Esophagus squamous epithelium (tissue), 5 donors: ENCODE results near the gene CNRIP1. TPM values are rescaled to one million over a fixed set of nuclear protein-coding genes. Genes with fewer than 3 reads are reported as not detected.

Source experiments
- DNase-seq: peaks from one replicate; lab custom pipeline; 2025; lab: John Stamatoyannopoulos, UW
- H3K27ac ChIP-seq, 4 donors: fragments of 200-600 bp; sonication (generic); one replicate each; pipeline ENCODE4 v1.5.1; 2016 to 2019; ENCODE audit warnings: mild to moderate bottlenecking in 1 of 4
- H3K27me3 ChIP-seq, 4 donors: fragments of 200-600 bp; sonication (generic); 1 replicate in 3 of 4; 2 replicates in 1 of 4; pipeline versions ENCODE4 v1.5.1 to v1.6.0; 2017 to 2021; ENCODE audit warnings: antibody characterized with exemption in 1 of 4
- H3K36me3 ChIP-seq, 3 donors: fragments of 200-600 bp; sonication (generic); one replicate each; pipeline ENCODE4 v1.5.1; 2016 to 2019
- H3K4me1 ChIP-seq, 3 donors: fragments of 200-600 bp; sonication (generic); one replicate each; pipeline ENCODE4 v1.5.1; 2017 to 2019
- H3K4me3 ChIP-seq, 4 donors: fragments of 200-600 bp; sonication (generic); 1 replicate in 3 of 4; 2 replicates in 1 of 4; pipeline ENCODE4 v1.5.1; 2016 to 2019; ENCODE audit warnings: mild to moderate bottlenecking in 2 of 4, moderate library complexity in 1 of 4
- H3K9me3 ChIP-seq, 3 donors: fragments of 200-600 bp; sonication (generic); one replicate each; pipeline ENCODE4 v1.5.1; 2016 to 2019
- POLR2A ChIP-seq, 4 donors: fragments of 450-650 bp; IDR thresholded peaks; one replicate each; pipeline ENCODE4 v1.6.1; 2017; ENCODE audit warnings: antibody characterized with exemption in 4 of 4, mild to moderate bottlenecking in 4 of 4, moderate library complexity in 3 of 4
- WGBS, 2 donors: methylation state at CpG; one replicate each; pipeline ENCODE4 v1.1.5; 2018; 5-methylcytosine and 5-hydroxymethylcytosine counted together
- intact Hi-C: fragments of 100-400 bp; cut with DNase I; formaldehyde crosslinking; loops from one replicate; pipeline ENCODE4 v1.15.0; 2022
- total RNA-seq, 4 donors: library from RNA; depleted of rRNA; stranded (reverse); fragments of >200 nt; gene quantifications; one replicate each; pipeline ENCODE4 v1.1.0, GENCODE V29; 2016
- TF ChIP-seq, protein P1 (sequence below), 6 experiments: fragments of 450-650 bp in 4 of 6; fragments of 200-600 bp in 2 of 6; sonication (generic) in 2 of 6; IDR thresholded peaks; one replicate each; pipeline ENCODE4 v1.5.1; 2016 to 2019; ENCODE audit warnings: antibody characterized with exemption in 6 of 6, mild to moderate bottlenecking in 4 of 6, moderate library complexity in 4 of 6
- donor health status: DM: yes; HTN: yes; CAD: no.

CNRIP1 gene
- total RNA-seq, 4 donors from 2014 or later, result 0.61 to 21.4 (median 5.0) TPM

DNA sequence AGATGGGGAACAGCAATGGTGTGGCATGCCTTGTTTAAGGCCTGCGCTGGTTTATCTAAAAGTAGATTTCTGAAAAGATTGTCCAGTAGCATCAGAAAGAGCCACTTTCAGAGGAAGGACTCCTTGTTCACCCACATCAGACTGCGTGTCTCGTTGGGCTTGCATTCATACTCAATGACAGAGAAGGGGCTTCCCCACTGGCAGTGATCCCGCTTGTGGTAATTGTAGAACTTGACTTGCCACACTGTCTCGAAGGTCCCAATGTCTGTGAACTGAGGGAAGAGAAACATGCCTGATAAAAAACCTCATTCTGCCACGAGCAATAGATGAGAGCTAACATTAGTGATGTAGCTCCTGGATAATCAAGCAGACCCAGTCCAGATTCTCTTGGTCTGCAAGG lies 26.0 kb downstream of the CNRIP1 start:
- intact Hi-C loops, result no loop called here
- 85 to 88% methylated on average over 4 to 6 of the region's 6 CpGs for WGBS, 2 donors
- no peak for TF ChIP-seq POLR2A (IDR thresholded peaks at IDR 0.05)
- TF ChIP-seq, protein P1, sequence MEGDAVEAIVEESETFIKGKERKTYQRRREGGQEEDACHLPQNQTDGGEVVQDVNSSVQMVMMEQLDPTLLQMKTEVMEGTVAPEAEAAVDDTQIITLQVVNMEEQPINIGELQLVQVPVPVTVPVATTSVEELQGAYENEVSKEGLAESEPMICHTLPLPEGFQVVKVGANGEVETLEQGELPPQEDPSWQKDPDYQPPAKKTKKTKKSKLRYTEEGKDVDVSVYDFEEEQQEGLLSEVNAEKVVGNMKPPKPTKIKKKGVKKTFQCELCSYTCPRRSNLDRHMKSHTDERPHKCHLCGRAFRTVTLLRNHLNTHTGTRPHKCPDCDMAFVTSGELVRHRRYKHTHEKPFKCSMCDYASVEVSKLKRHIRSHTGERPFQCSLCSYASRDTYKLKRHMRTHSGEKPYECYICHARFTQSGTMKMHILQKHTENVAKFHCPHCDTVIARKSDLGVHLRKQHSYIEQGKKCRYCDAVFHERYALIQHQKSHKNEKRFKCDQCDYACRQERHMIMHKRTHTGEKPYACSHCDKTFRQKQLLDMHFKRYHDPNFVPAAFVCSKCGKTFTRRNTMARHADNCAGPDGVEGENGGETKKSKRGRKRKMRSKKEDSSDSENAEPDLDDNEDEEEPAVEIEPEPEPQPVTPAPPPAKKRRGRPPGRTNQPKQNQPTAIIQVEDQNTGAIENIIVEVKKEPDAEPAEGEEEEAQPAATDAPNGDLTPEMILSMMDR (IDR thresholded peaks at IDR 0.05), result no peak
- peaks cover 0 to 10% (median 0%) of the 10 kb centered on the region in 3 donors for H3K4me1 ChIP-seq
- H3K27me3 ChIP-seq, result no peaks in the 10 kb centered on the region
- peaks cover 0 to 7% (median 0%) of the 10 kb centered on the region in 3 donors for H3K36me3 ChIP-seq
- H3K4me3 ChIP-seq, result no peak overlapping the region
- no peaks in the 10 kb centered on the region for H3K9me3 ChIP-seq
- no peak for DNase-seq
- H3K27ac ChIP-seq, result no peak overlapping the region

DNA sequence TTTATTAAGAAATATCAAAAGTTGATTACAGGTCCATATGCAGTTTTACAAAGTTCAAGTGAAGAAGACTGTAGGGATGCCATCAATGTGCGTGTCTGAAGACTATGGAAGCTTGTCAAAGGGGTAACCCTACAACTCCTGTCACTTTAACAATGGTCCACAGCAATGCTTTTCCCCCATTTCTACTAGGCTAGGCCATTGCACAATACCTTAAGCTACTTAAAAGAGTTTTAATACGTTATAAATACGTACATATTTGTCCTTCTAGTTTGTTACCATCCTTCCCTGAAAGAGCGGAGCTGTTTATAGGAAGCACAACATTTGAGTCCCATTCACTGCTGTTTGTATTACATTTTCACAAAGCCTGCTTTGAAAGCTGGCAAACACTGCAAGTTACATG lies 26.7 kb downstream of the CNRIP1 start:
- Histone ChIP-seq H3K27ac (no peak overlapping the region), H3K4me1 (peaks cover 5 to 18% (median 5%) of the 10 kb centered on the region in 3 donors), H3K4me3 (no peak overlapping the region), H3K9me3 (no peaks in the 10 kb centered on the region), H3K36me3 (peaks cover 0 to 7% (median 0%) of the 10 kb centered on the region in 3 donors), H3K27me3 (no peaks in the 10 kb centered on the region)
- intact Hi-C loops, result no loop called here
- WGBS, 2 donors, result 90 to 91% methylated on average over 4 of the region's 4 CpGs
- TF ChIP-seq, protein P1 (IDR thresholded peaks at IDR 0.05), result no peak
- no peak for TF ChIP-seq POLR2A (IDR thresholded peaks at IDR 0.05)
- no peak for DNase-seq

DNA sequence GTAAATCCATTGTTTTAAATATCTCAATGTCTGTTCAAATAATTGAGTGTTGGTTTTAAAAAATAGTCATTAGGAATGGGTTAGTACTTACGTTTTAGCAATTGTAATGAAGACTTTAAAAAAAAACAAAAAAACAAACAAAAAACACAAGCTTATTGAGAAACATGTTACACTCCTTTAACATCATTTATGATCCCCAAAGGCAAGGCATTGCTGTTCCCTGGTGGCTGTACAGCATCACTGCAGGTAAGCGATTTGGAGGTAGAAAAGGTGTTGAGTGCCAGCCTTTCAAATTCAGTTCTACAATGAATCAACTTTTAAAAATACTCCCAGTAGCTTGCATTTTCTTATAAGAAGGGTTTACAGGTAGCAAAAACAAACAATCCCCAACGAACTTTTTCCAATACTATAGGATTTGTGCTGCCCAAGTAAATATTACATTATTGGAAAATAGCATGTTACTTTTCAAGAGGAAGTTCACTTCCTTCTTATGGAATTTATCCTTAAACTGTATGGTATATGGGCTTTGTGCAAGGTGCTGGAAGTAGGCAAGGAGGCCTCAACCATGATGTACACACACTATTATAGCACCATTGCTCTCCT lies 27.5 kb downstream of the CNRIP1 start:
- Histone ChIP-seq H3K4me1 (peaks cover 5 to 26% (median 11%) of the 10 kb centered on the region in 3 donors), H3K4me3 (no peak overlapping the region), H3K27me3 (no peaks in the 10 kb centered on the region), H3K36me3 (peaks cover 0 to 7% (median 0%) of the 10 kb centered on the region in 3 donors), H3K9me3 (no peaks in the 10 kb centered on the region), H3K27ac (no peak overlapping the region)
- no peak for TF ChIP-seq POLR2A (IDR thresholded peaks at IDR 0.05)
- TF ChIP-seq, protein P1 (IDR thresholded peaks at IDR 0.05), result peak; percentile 31 to 84 (median 77)
- WGBS, 2 donors, result 20 to 29% methylated on average over 3 of the region's 3 CpGs
- intact Hi-C loops, result no loop called here
- DNase-seq, result no peak

DNA sequence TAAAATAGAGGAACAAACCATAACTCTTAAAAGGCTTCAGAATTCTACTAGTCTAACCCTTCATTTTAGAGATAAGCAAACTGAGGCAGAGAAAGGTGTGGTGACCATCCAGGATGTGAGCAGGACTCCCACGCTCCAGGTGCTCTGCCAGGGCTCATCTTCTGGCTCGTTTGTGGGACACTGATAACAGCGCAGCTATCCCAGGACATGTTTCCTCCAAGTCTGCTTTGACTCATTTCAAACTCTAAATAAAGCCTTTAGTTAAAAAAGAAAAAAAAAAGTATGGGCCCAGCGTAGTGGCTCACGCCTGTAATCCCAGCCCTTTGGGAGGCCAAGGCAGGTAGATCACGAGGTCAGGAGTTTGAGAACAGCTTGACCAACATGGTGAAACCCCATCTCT lies 28.4 kb downstream of the CNRIP1 start:
- intact Hi-C loops, result no loop called here

DNA sequence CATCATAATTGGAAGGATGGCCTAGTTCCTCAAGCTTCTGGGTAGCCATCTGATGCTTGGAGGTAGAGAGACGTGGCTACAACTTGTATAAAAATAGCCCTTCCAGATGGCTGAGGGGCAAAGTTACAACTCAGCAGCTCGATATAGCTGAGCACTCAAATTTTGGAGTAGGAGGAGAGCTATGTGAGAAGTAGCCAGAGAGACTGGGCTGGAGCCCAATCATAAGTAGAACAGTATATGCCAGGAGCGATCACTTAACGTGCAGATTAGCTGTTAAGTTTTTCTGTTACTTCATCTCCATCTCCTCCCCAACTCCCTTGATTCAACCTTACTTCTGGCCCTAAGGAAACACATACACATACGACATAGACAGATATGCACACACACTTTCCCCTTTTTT lies 28.8 kb downstream of the CNRIP1 start:
- H3K9me3 ChIP-seq, result no peaks in the 10 kb centered on the region
- intact Hi-C loops, result no loop called here
- peaks cover 5 to 28% (median 11%) of the 10 kb centered on the region in 3 donors for H3K4me1 ChIP-seq
- no peak overlapping the region for H3K4me3 ChIP-seq
- H3K27me3 ChIP-seq, result no peaks in the 10 kb centered on the region
- H3K27ac ChIP-seq, result no peak overlapping the region
- H3K36me3 ChIP-seq, result peaks cover 0 to 7% (median 0%) of the 10 kb centered on the region in 3 donors
- DNase-seq, result no peak
- TF ChIP-seq, protein P1 (IDR thresholded peaks at IDR 0.05), result no peak
- TF ChIP-seq POLR2A (IDR thresholded peaks at IDR 0.05), result no peak
- 48 to 79% methylated on average over 5 of the region's 5 CpGs for WGBS, 2 donors

More for the DNA sequence above, 28.4 kb downstream of the CNRIP1 start:
- 65 to 75% methylated on average over 6 of the region's 6 CpGs for WGBS, 2 donors
- no peak overlapping the region for H3K27ac ChIP-seq
- no peak overlapping the region for H3K4me3 ChIP-seq
- DNase-seq, result no peak
- TF ChIP-seq, protein P1 (IDR thresholded peaks at IDR 0.05), result no peak
- no peaks in the 10 kb centered on the region for H3K9me3 ChIP-seq
- H3K27me3 ChIP-seq, result no peaks in the 10 kb centered on the region
- H3K36me3 ChIP-seq, result peaks cover 0 to 7% (median 0%) of the 10 kb centered on the region in 3 donors
- peaks cover 5 to 28% (median 11%) of the 10 kb centered on the region in 3 donors for H3K4me1 ChIP-seq
